GM12864 (cell line): ENCODE measurements around the gene GPT2.

Experiments used
- DNase-seq: peaks from one replicate; pipeline ENCODE4 v3.0.0-alpha.2; 2011; ENCODE audit warnings: low read depth
- H3K4me3 ChIP-seq: 2 replicates; pipeline ENCODE4 v1.5.1; 2011; ENCODE audit warnings: mild to moderate bottlenecking, low read depth, low read length, control low read depth
- TF ChIP-seq, protein P1 (sequence below): IDR thresholded peaks from 2 replicates; pipeline ENCODE4 v1.5.1; 2011; ENCODE audit warnings: low read depth, mild to moderate bottlenecking, moderate library complexity, low read length, control low read depth, inconsistent platforms; ENCODE audit errors: missing control alignments

GPT2 gene

DNA sequence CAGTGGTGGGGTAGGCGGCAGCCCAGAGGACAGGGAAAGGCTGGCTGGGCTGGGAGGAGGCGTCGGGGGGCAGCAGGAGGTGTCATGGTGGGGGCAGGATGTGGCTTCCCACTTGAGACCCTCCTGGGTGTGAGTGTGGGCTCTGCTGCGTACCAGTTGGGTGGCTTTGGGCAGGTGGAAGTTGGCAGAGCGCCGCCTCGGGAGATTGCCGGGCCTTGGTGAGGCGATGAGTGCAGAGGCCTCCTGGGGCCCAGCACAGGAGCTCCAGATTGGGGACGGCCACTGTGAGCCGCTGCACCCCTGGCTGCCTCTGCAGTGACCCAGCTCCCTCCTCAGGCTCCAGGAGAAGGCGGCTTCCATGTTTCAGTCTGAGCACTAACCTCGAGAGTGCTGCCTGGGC lies 13.8 kb downstream of the GPT2 start:
- TF ChIP-seq, protein P1, sequence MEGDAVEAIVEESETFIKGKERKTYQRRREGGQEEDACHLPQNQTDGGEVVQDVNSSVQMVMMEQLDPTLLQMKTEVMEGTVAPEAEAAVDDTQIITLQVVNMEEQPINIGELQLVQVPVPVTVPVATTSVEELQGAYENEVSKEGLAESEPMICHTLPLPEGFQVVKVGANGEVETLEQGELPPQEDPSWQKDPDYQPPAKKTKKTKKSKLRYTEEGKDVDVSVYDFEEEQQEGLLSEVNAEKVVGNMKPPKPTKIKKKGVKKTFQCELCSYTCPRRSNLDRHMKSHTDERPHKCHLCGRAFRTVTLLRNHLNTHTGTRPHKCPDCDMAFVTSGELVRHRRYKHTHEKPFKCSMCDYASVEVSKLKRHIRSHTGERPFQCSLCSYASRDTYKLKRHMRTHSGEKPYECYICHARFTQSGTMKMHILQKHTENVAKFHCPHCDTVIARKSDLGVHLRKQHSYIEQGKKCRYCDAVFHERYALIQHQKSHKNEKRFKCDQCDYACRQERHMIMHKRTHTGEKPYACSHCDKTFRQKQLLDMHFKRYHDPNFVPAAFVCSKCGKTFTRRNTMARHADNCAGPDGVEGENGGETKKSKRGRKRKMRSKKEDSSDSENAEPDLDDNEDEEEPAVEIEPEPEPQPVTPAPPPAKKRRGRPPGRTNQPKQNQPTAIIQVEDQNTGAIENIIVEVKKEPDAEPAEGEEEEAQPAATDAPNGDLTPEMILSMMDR, result no peak
- no peak overlapping the region for H3K4me3 ChIP-seq
- DNase-seq, result no peak

DNA sequence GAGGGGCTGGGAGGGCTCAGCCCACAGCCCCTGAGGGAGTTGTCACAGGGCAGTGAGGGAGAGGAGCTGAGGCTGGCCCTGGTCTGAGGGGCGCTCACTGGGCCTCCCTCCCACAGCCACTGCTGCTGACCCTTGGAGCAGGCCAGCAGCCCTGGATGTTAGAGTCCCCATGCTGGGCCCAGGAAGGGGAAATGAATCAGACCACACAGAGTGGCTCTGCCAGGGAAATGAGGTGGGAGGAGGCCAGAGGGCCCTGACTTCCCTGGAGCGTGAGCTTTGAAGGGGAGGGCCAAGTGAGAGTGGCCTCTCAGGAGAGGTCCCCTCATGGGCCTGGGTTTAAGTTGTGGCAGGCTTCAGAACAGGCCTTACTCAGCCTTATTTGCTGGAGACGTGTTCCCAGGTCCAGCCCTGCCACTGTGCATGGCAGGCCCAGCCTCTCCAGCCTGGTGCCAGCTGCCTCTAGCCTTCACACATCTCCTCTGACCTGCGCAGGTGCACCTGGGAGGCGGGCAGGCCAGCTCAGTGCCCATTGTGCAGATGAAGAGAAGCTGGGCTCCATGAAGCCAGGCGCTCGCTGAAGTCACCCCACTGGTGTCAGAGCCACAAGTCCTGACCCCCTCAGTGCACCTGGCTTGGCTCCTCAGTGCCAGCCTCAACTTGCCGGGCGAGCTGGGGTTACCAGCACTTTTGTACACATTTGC lies 15.4 kb downstream of the GPT2 start:
- no peak for DNase-seq
- H3K4me3 ChIP-seq, result no peak overlapping the region
- TF ChIP-seq, protein P1, result no peak

DNA sequence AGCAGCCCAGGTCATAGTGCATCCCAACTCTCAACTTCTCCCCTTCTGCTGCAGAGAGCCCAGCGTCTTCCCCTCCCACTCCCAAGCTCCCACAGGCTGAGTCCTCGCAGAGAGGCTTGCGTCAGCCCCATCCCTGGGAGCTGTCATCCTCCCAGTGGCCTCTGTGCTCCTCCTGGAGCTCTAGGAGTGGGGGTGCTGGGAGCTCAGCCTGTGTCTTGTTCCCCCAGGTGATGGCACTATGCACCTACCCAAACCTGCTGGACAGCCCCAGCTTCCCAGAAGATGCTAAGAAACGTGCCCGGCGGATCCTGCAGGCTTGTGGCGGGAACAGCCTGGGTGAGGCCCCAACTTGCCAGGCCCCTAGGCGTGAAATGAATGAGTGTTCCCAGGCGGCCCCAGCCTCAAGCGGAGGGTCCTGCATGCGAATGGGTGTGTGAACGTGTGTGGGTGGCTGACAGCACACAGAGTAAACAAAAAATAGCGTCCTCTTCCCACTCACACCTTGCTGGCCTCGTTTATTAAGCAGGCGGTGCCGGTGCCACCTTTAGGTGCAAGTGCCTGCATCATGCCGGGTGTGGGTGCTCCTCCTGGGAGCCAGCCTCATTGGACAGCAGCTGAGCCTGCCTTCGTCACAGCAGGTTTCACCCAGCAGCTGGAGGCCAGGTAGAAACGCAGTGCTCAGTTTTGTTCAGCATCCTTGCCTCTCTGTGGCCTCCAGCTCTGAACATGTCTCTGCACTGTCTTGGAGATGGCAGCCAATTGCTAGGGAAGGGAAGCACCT lies 16.5 kb downstream of the GPT2 start:
- TF ChIP-seq, protein P1, result no peak
- no peak overlapping the region for H3K4me3 ChIP-seq
- no peak for DNase-seq

DNA sequence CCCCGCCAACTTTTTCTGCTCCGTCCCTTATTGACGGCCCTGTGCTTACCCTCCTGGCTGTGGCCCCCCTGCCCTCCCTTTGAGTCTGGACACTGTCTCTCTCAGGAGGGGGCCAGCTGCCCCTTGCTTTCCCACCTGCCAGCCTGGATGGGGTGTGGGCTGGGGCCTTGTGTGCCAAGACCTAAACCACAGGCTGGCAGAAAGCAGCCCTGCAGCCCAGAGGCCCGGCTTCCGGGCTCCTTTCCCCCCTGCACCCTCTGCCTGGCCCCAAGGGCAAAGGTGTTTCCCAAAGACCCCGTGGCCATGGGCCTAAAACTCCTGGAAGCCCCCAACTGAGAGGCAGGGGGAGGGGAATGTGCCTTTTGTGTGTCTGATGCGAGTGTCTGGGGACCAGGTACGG lies 17.5 kb downstream of the GPT2 start:
- DNase-seq, result no peak
- no peak overlapping the region for H3K4me3 ChIP-seq
- TF ChIP-seq, protein P1, result no peak

DNA sequence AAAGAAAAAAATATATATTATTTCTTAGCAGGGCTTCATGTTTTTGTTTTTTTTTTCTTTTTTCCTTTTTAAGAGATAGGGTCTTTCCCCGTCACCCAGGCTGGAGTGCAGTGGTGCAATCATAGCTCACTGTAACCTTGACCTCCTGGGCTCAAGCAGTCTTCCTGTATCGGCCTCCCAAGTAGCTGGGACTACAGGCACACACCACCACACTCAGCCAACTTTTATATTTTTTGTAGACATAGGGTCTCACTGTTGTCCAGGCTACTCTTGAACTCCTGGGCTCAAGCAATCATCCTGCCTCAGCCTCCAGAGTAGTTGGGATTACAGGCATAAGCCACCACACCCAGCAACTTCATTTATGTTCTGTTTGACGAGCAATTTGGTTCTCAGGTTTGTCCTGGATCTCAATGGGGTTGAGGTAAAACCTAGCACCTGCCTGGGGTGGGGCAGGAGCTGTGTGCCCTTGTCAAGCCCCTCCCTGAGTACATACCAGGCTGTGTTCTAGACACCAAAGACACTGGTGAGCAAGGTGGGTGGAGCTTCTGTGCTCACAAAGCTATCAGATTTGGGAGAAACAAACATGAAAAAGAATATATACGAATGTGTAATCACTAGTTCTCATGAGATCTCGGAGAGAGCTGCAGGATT lies 19.2 kb downstream of the GPT2 start:
- DNase-seq, result no peak
- no peak overlapping the region for H3K4me3 ChIP-seq
- TF ChIP-seq, protein P1, result no peak

DNA sequence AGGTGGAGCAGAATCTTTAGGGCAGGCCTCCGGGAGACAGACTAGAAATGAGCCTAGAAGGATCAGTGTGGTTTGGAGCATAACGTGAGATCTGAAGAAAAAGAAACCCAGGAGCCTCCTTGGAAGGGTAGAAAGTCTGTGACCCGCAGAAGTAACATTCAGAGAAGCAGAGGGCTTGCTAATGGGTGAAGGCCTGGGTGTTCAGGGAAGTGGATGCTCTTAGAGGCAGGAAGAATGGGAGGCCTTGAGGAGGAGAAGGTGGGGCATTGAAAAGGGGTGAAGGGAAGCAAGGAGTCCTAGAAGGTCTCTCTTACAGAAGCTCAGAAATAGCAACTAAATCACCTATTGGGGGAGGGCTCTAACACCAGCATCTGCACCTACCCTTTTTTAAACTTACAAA lies 20.3 kb downstream of the GPT2 start:
- no peak for DNase-seq
- no peak overlapping the region for H3K4me3 ChIP-seq
- TF ChIP-seq, protein P1, result no peak
